ENCODE data around the gene NIPAL4.

NIPAL4 gene

DNA sequence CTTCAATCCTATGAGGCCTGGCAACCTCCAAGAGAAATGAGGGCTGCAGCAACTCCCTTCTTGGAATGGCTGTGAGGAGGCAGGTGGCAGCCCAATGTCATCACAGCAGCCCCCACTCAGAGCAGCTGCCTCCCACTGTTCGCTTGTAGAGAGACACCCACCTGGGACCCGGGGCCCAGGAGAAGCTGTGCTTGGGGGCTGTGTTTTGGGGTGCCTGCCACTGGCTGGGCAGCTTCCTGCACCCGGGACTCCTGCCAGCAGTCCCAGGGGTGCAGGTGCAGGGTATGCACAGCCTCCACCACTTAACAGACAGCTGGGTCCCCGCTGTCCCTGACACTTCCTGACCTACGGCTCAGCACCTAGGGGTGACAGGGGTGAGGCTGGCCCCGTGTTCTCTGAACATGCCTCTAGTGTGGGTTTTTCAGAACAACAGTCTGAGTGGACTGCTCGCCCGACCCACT, 26.2 kb downstream of the NIPAL4 start:
- DNase-seq: no peak

DNA sequence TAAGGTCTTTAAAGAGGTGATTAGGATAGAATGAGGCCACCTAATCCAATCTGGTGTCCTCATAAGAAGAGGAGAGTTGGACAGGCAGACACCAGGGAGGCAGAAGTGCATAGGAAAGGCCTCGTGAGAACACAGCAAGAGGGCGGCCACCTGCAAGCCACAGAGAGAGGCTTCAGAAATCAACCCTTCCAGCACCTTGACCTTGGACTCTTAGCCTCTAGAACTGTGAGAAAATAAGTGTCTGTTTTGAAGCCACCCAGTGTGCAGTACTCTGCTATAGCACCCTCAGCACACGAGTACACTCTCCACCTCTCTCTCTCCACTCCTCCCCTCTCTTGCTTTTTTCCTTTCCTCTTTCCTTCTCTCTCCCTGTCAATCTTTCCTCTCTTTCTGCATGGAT, 26.8 kb downstream of the NIPAL4 start:
- DNase-seq: no peak

DNA sequence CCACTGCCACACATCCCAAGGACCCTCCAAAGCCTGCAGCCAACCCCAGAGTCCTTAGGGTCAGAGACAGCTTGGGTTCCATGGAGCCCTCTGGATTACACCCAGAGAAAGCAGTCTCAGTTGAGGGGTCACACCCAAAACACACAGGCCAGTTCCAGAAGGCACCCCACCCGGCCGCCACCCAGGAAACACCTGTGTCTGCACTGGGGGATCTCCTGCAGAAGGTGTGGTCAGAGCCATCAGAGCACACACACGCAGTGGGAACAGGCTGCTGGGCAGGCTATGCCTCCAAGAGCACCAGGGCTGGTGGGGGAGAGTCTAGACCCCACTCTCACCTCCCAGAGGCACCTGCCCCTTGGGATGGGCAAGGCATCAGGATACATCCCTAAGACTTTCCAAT, 27.3 kb downstream of the NIPAL4 start:
- DNase-seq: no peak

DNA sequence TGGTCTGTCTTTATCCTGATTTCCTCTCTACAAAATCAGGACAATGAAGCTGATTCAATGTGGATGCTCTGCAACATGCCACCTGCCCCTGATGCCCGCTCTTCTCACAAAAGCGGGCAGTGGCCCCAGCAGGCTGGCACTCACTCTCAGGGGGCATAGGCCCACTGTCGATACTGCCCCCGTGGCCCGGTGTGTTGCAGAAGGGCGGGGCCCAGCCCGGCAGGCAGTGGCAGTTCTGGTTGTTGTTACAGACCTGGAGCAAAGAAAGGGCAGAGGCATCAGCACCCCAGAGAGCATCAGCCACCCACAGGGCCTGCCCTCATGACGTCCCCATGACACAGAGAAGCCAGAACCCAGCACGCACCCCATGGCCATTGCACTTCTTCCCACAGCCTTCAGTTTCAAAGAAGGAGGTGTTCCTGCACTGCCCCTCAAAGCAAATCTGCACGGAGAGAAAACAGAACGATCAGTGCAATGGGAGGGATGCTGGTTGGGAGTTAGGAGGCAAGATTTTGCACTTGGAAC, 31.5 kb downstream of the NIPAL4 start:
- DNase-seq: no peak

DNA sequence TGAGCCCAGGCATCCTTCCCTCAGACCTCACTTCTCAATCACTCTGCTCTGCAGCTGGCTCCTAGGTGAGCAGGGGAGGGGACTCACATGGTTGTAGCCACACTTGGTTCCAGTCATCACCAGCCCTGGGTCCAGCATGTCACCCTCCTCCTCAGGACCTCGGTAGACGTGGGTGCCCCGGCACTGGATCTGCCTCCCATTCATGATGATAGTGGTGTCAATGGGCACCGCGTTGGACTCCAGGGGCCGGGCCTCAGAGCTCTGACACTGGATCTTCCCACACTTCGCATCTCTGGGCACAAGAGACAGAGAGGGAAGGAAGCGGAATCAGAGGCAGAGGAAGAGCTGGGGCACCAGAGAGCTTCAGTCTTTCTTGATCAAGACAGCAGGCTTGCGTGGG, 32.9 kb downstream of the NIPAL4 start:
- no peak for DNase-seq

DNA sequence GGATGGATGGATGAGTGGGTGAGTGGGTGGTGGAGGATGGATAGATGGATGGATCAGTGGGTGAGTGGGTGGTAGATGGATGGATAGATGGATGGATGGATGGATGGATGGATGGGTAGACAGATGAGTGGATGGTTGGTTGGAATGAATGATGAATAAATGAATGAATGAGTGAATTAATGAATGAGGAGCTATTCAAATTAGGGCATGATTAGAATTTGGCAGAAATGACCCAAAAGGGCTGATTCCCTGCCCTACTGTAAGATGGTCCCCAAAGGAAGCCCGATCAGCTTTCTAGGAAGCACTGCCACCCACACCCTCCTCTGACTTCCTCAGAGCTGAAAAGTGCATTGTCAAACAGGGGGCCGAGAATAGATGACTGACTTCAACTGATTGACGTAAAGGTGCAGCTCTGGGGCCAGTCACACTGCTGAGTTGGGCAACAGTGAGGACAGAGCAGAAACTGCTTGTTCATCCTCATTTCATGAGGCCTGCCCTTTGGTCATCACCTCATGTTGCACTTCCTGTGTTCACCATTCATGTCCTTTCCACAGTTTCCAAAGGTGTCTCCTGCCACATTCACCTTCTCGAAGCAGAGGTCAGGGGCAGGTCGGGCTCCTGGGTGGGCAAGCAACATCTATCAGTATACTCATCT, 34.3 kb downstream of the NIPAL4 start:
- no peak for DNase-seq

DNA sequence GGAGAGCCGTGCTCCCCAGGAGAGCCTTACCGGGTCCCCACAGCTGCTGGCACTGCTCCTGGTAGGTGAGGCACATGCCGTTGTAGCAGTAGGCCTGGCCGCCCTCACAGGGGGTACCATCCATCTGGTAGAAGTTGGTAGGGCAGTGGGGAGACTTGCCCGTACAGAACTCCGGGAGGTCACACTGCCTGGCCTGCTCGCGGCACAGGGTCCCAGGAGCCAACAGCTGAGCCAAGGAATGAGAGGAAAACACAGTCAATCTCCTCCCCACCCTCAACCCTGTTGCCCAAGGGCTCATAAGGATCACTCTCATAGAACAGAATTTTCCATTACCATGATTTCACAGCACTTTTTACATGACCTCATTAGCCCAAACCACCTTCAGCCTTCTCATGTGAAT, 36.9 kb downstream of the NIPAL4 start:
- DNase-seq: no peak

DNA sequence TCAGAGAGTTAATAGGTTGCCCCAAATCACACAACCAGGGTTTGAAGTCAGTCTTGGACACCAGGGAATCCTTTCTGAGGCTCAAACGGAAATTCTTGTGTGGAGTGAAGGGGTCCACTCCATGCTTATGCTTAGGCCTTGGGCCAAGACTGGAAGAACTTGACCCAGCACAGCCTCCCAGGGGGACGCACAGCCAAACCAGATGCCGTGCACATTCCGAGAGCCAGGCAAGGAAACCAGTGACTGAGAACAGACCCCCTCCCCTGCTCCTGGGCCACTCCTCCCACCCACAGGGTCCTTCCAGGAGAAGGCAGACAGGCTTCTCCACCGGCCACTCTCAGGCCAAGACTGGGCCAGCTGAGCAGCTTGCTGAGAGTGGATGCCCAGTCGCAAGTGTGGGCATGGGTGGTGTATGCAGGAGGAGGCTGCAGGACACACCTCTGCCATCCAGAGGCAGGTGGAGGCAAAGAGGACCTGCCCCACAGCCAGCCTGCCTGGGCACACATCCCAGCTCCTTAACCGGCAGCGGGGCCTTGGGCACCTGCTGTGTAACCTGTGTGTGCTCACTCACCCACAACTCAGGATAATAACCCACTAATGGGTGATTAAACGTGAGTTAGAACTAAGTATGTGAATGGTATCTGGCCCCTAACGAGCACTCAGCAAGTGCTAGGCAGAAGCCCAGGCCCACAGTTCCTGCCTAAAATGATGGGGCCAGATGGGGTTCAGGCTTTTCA, 38.0 kb downstream of the NIPAL4 start:
- no peak for DNase-seq

DNA sequence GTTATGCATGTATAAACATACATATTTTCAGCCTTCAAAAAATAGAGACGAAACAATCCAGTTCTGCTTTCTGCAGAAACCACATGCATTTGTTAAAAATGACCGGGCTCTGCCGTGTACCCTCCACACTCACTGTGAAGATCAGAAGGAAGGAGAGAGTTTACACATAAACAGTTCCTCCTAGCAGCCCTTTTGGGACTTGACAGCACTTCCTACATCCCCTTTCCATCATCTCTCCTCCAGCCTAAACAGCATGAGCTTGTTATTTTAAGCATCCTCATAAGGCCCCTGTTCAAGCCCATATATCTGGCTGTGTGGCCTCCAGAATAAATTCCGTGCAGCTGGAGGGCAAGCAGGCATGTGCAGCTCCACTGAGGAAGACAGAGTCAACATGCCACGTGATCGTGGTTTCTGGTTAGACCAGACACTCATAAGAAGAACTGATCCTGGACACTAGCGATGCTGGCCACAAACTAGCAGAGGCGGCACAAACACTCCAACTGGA, 42.2 kb downstream of the NIPAL4 start:
- peak; percentile 27 for DNase-seq

DNA sequence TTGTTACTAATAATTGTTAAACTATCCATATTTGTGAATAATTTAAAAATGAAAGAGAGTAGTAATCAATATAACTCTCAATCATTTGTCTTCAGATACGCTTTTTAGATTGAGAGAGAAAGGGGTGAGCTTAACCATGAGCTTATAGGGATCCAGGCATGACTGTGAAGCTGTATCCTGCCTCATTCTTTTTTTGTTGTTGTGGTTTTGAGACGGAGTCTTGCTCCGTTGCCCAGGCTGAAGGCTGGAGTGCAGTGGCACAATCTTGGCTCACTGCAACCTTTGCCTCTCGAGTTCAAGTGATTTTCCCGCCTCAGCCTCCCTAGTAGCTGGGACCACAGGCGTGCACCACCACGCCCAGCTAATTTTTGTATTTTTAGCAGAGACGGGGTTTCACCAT, 44.0 kb downstream of the NIPAL4 start:
- no peak for DNase-seq

DNA sequence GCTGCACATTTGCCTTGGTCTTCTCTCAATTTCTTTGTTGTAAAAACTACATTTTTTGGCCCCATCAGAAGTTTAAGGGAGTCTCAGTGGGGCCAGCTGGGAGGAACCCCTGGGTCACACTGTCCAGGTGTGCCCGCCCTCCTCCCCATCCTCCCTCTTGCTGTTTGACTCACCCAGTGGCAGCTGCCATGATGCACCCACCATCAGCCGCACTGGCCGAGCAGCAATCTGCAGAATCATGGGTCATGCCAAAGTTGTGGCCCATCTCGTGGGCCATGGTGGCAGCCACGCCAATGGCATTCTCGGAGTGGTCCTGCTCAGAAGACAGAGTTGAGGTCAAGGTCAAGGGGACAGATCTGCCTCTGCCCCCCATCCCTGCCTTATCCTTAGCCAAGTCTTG, 45.5 kb downstream of the NIPAL4 start:
- no peak for DNase-seq

DNA sequence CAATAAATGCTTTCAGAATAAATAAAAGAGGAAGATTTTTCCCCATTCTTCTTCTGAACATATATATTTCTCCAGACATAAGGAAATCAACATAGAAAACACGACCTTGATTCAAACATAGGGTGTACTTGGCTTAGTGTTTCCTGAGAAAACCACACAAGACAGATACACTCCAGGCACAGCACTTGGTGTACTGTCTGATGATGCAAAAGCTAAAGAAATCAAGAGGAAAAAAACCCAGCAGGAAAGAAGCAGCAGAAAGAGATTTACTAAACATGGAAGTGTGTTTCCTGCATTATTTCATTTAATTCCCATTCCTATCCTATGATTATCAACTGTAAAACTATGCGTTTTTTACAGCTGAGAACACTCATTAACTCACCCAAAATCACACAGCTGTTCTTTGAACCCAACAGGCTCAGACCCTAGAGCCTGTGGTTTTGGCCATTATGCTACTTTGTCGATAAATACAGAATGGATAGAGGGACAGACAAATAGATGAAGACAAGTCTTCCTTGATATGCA, 46.1 kb downstream of the NIPAL4 start:
- no peak for DNase-seq

DNA sequence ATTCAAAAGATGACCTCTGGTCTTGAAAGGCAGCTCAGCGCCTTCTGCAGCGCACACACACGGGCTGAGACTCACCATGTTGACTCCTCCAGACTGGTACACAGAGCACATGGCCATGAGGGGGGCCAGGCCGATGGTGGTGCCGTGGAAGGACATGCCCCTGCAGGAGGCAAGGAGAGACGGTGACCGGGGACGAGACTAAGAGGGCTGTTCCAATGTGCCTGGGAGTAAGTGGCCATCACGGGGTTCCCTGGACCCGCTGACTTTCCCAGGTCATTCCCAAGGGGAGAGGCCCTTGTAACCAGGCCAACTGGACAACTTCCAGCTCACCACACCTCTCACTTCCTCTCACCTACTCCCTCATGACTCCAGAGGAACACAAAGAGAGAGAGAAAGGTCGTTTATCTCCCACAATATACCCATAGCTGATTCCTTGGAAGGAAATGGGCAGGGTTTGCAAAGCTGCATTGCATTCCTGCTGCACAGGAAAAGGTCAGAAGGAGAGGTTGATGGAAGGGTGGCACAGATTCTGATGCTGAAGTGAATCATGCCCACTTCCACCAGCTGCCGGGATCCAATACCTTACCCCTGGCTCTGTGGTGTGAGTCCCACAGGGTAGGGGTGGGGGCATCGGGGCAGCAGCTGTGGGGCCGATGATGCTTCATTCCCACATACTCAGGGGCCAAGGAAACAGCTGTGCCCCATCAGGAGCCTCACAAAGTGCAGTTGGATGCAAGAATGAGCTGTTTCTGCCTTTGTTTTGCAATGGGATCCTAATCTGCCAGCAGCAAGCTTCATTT, 47.2 kb downstream of the NIPAL4 start:
- DNase-seq: no peak

DNA sequence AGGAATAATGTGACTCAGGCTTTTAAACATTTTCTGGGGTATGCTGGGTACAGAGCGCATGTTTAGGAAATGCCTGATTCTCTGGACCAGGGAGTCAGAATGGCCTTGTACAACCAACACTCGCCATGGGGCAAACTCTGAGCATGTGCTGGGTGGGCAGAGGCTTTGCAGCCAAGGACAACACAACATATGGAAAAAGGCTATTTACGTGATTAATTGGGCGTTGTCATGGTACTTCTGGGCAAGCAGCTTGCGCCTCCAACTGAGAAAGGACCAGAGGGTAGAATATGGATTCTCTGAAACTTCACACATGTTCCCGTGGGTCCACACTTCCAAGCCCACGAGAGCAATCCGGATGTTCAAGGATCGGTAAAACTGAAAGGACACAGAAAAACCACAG, 49.1 kb downstream of the NIPAL4 start:
- DNase-seq: no peak

DNA sequence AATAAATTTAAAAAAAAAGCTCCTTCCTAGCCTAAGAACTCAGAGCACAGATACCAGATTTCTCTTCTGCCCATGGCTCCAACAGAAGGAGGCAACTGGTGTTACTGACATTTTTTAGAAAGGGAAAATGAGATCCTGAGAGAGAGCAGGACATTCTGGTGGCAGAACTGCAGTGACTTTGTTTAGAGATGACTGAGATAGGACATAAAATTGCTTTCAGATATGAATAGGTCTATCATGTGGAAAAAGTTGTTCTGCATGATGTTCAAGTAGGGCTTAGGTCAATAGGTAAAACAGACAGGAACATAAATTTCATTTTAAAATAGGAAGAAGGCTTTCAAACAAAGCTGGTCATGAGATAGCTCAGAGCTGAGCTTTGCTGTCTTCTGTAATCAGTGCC, 49.6 kb downstream of the NIPAL4 start:
- no peak for DNase-seq

DNA sequence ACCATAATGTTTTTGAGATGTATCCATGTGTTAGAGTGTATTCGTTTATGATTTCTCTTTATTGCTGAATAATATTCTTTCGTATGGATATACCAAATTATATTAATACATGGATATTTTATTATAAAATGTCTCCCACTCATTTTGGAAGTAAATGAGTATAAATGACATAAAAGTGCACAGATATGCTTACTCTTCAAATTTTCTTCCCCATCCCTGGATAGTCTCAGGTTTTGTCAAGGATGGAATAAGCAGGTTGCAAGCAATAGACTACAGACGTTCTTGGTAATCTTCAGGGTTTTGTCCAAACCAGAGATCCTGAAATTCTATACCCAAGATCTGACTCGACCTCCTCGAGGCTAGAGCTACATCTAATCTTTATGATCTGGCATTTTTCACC, 50.7 kb downstream of the NIPAL4 start:
- DNase-seq: no peak

DNA sequence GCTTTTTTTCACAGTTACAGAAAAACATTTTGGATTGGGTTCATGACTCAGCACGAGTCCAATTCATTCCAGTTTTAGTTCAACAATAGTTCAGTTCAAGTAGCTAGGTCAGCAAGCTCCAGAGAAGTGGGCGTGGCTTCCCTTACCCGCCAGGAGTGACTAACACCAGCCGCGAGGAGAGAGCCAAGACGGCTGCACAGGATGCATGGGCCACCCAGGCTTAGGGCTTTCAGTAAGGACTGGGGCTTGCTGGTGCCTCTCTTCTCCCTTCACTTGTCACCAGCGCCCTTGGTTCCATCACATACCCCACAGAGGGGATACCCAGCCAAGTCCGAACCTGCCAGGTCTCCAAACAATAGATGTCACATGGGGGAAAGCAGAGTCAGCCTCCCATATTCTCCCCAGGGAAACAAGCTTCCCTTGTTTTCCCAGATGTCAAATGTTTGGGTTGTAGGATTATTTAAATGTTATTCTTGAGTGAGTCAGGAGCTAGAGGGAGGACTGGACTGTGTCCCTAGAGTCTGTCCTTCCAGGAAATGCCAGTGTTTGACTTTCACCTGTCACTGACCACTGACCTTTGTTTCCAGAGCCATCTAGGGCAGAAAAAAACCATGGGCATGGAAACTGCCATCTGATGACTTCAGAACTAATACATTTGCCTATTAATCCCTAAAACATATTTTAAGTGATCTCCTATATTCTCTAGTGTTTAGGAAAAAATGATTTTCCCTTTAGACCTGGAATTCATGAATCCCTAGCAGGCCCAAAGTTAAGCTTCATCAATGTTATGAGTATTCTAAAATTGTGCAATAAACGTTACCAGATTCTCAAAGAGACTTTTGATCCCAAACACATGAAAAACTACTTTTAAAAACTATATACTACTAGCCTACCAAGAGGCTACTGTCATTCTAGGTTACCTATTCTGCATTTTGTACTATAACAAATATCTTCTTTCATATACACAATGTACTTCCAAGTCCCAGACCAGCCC, 51.9 kb downstream of the NIPAL4 start:
- DNase-seq: peak; percentile 97

DNA sequence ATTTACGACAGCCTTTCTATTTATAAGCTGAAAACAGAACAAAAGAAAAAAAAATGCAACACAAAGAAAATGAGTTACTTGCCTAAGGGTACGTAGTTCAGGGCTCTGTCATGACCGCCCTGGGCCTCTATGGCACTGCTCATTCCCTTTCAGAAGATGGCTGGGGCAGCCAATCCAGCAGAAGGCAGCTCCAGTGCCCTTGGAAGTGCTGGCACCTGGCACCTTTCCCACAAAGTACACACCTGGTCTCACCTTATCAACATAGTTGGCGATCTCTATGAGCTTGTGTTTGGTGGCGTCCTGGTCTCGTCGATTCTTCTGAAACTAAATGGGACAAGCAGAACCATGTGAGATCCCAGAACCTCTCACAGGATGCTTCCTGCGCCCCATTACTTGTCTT, 53.2 kb downstream of the NIPAL4 start:
- DNase-seq: no peak

DNA sequence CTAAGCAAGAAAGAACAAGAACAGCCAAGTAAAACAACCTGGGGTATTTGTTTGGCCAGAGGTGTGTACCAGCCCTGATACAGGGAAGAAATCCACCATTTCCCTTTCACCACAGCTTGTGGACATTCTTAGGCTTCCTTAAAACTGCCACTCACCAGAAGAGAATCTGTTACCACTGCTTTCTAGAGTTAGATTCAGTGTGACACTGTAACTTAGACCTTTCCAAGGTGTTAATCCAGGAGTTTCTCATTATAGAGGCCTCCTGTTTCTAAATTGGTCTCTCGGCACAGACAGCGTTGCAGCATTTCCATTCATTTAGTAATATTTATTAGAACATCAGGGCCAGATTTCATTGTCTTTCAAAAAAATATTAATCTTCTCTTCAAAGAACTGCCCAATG, 55.0 kb downstream of the NIPAL4 start:
- no peak for DNase-seq

DNA sequence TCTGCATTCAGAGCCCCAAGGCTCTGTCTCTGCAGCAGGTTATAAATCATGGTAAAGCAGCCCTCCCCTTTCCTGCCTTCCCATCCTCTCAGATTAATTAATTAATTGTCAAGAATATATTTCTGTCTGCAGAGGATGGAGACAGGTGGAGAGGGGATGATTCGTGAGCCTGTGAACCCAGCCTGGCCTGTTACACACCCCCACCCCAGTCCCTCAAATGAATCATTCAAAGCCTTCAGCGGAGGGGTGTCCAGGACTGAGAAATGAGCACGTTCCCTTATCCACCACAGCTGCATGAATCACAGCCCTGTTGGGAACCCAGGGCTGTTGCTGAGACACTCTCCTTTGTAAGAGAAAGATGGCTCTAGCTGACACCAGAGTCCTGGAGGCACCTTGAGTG, 56.0 kb downstream of the NIPAL4 start:
- DNase-seq: peak; percentile 94

DNA sequence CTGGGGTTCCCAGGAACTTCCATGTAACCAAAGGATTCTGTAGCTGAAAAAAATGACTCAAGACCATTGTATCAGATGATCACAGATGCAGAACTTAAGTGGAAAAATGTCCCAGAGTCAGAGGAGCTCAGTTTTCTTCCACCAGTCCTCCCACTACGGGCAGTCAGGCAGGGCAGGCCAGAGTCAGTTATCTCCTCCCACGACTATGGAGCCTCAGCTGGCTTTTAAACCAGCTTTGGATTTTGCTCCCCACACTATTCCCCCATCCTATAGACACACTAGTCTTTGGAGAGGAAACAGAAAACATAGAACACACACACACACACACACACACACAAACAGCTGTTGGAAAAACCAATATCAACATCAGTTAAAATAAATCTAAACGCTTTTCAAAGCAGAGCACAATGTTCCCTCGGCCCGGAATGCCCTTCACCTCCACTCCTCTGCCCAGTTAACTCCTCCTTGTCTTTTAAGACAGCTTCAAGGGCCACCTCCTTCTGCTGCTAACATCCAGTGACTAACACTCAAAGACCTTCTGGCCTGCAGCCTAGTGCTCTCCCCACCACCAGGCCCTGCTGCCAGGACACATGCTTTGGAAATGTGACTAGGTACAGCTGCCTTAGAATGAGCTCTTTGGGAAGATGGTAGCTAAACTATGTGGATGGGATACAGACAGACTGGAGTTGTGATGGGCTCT, 56.8 kb downstream of the NIPAL4 start:
- DNase-seq: peak; percentile 93
